ENCODE measurements around the gene ARHGEF12. TPM values are rescaled to one million over a fixed set of nuclear protein-coding genes. Genes with fewer than 3 reads are reported as not detected.

The ARHGEF12 gene
- total RNA-seq, 3 donors from 2014 or later, result 15.7 to 19.9 (median 18.7) TPM

DNA sequence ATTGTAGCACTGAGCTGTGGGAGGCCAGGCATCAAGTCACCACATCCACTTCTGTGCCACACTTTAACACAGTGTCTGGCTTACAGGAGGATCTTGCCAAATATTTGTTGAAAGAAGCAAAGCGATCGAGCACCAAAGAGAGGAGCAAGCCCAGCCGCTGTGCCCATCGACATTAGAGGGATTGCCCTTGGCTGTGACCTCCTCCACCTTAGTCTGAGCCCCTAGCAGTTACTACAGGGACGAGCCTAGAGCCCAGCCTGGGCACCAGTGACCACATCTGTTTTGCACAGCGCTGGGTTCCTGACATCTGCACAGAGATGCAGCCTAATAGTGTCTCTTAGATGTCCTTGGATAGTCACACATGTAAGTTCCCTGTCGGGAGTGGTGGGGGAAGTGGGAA lies 193.0 kb downstream of the ARHGEF12 start:
- peaks cover 31% of the 10 kb centered on the region for H3K27me3 Mint-ChIP-seq (ENCODE audit: low read depth)
- no peaks in the 10 kb centered on the region for H3K9me3 Mint-ChIP-seq
- no peak overlapping the region for H3K4me3 Mint-ChIP-seq
- DNase-seq (no peak), ATAC-seq (no peak)
- H3K4me1 Mint-ChIP-seq (ENCODE audit: low read depth), result no peaks in the 10 kb centered on the region
- H3K36me3 Mint-ChIP-seq (ENCODE audit: insufficient read depth), result no peaks in the 10 kb centered on the region

DNA sequence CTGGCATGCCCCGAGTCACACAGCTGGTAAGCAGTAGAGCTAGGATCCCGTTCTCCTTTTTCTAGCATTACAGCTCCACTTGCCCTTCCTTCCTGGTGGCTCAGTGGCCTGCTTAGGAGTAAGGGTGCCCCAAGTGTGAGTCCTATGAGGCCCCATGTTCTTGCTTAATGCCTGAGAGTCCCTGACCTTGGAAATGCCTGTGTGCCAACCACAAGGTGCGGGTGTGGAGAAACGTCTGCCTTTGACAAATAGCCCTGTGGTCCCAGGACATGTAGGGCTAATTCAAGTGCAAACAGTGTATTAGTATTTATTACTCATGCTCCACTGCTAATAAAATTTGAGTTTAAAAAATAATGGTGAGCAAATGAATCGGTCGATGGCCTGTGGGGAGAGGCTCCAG lies 193.7 kb downstream of the ARHGEF12 start:
- no peak overlapping the region for H3K4me3 Mint-ChIP-seq
- ATAC-seq, result no peak
- H3K36me3 Mint-ChIP-seq (ENCODE audit: insufficient read depth), result no peaks in the 10 kb centered on the region
- no peak for DNase-seq
- no peaks in the 10 kb centered on the region for H3K9me3 Mint-ChIP-seq
- peaks cover 30% of the 10 kb centered on the region for H3K27me3 Mint-ChIP-seq (ENCODE audit: low read depth)
- H3K4me1 Mint-ChIP-seq (ENCODE audit: low read depth), result no peaks in the 10 kb centered on the region

DNA sequence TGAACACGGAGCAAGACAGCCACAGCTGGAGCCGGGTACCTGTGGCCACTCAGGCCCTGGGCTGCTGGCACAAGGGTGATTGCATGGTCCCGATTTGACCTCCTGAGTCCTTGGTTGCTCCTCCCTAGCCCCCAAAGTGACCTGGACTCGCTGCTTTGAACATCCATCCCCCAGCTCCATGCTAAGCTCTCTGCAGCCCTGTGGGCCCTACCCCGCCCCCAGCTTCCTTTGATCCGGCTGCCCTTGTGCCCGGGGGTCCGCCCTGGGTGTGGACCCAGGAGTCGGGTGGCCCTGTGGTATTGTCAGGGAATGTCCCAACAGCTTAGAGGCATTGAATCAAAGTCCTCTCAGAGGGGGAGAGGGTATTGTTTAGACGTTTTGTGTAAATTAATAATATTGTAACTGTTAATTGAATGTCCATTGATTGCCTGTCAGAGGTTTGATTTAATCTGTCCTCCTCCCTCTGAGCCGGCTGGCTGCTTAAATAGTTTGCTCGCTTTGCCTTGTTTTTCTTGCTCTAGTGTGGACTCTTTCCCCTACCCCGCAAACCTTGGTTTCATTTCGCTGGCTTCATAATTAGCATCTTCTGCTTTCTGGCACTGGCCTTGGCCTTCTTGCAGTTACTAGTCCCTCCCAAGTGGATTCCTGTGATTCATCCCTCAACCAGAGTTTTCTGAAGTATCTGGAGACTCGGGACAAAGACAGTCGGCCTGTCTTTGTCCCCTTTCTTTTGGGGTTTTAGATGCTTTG lies 196.0 kb downstream of the ARHGEF12 start:
- H3K36me3 Mint-ChIP-seq (ENCODE audit: insufficient read depth), result no peaks in the 10 kb centered on the region

DNA sequence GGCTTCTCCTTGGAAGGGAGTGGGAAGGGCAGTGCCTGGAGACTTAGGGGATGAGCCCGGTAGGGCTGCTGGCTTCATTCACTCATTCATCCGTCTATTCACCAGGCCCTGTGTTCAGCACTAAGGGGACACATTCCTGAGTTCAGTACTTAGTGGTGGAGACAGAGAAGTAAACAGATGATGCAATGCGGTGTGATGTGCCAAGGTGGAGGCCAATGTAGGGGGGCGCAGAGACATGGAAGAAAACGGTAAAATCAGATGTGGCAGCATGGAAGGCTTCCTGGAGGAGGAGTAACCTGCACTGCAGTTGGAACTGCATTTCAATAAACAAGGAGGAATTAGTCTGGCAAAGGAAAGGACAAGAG lies 196.6 kb downstream of the ARHGEF12 start:
- no peaks in the 10 kb centered on the region for H3K9me3 Mint-ChIP-seq
- no peaks in the 10 kb centered on the region for H3K36me3 Mint-ChIP-seq (ENCODE audit: insufficient read depth)
- peaks cover 25% of the 10 kb centered on the region for H3K27me3 Mint-ChIP-seq (ENCODE audit: low read depth)
- DNase-seq (no peak), ATAC-seq (no peak)
- H3K4me3 Mint-ChIP-seq, result no peak overlapping the region
- H3K4me1 Mint-ChIP-seq (ENCODE audit: low read depth), result no peaks in the 10 kb centered on the region

More for the DNA sequence above, 196.0 kb downstream of the ARHGEF12 start:
- ATAC-seq (no peak), DNase-seq (no peak)
- peaks cover 25% of the 10 kb centered on the region for H3K27me3 Mint-ChIP-seq (ENCODE audit: low read depth)
- H3K4me3 Mint-ChIP-seq, result no peak overlapping the region
- no peaks in the 10 kb centered on the region for H3K4me1 Mint-ChIP-seq (ENCODE audit: low read depth)
- H3K9me3 Mint-ChIP-seq, result no peaks in the 10 kb centered on the region

DNA sequence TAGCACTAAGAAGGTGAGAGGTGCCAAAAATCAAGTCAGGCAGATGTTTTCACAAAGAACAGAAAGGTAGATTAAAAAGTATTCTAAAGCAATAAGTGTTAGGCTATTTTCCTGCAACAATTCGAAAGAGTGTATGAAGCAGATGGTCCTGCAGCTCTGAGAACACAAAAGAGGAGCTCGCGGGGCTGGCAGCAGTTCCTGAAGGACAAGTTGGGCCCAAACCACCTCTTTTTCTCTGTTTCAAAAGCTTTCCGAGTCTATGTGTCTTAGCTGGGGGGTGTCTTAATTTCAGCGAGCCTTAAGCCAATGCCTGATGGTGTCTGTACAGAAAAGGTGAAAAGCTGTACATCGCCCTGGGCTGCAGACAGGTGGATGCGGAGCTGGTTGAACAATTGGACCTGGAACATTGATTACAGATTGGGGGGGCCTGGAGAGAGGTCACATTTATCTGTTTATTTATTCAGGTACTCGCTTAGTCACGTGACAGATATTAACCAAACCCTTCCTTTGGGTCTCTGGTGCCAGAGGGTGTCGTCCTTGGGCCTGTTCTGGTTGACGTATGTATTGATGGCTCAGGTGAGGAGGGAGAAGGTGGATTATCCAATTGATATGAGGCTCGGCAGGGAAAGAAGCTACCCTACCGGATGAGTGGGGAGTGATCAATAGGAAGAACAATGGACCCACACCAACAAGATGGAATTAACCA lies 200.0 kb downstream of the ARHGEF12 start:
- DNase-seq (no peak), ATAC-seq (no peak)
- H3K27me3 Mint-ChIP-seq (ENCODE audit: low read depth), result peaks cover 16% of the 10 kb centered on the region
- no peaks in the 10 kb centered on the region for H3K36me3 Mint-ChIP-seq (ENCODE audit: insufficient read depth)
- H3K9me3 Mint-ChIP-seq, result no peaks in the 10 kb centered on the region
- H3K4me3 Mint-ChIP-seq, result no peak overlapping the region
- no peaks in the 10 kb centered on the region for H3K4me1 Mint-ChIP-seq (ENCODE audit: low read depth)

DNA sequence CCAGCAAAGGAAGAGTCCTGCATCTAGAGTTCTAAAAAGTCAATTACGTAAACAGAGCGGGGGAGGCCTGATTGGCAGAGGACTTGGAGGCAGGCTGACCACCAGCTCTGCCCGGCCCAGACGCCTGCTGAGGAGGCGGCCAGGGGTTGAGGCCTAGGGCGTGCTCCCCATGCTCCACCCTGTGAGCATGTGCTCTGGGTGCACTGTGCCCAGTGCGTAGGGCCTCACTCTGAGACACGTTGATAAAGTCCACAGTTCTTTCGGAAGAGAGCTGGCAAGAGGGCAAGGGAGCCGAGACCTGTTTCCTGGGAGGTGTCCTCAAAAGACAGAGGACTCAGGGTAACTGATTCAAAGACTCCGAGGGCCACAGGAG lies 200.6 kb downstream of the ARHGEF12 start:
- ATAC-seq (no peak), DNase-seq (no peak)
- H3K27me3 Mint-ChIP-seq (ENCODE audit: low read depth), result peaks cover 16% of the 10 kb centered on the region
- no peaks in the 10 kb centered on the region for H3K4me1 Mint-ChIP-seq (ENCODE audit: low read depth)
- no peaks in the 10 kb centered on the region for H3K9me3 Mint-ChIP-seq
- H3K4me3 Mint-ChIP-seq, result no peak overlapping the region
- no peaks in the 10 kb centered on the region for H3K36me3 Mint-ChIP-seq (ENCODE audit: insufficient read depth)

DNA sequence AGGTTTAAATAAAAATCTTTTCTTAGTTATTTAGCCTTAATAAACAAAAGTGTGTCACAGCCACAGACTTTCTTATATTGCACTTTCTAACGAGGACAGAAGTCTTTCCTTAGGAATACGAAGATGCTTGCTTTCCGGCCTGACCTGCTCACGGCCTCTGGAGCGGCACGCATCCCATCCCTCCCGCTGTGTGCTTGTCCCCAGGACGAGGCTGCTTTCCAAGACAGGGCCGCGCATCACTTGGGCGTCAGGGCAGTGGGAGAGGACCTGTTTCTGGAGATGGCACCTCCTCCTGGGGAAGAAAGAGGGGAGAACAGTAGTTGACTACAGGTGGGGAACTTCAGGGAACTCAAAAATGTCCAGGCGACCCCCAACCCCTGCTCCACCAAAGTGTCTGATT lies 201.8 kb downstream of the ARHGEF12 start:
- Mint-ChIP-seq H3K4me3 (no peak overlapping the region), H3K27me3 (ENCODE audit: low read depth) (peaks cover 14% of the 10 kb centered on the region), H3K9me3 (no peaks in the 10 kb centered on the region), H3K4me1 (ENCODE audit: low read depth) (no peaks in the 10 kb centered on the region), H3K36me3 (ENCODE audit: insufficient read depth) (no peaks in the 10 kb centered on the region)
- ATAC-seq, result no peak
- no peak for DNase-seq

DNA sequence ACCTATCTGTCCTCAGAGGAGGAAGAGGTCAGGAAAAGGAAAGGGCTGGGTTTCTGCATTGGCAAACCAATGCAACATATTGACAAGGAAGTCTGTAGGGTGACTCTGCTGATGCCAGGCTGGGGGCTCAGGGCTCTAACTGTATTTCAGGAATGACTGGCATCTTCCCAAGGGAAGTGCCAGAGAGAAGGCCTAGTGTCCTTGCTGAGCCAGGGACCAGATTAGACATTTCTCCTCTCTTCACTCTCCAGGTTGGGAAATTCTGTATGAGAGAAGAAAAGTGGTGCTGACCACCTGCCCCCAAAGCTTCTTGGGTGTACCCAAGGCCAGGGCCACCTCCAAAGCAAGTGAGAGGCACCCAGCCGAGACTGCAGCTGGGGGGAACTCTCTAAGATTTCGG lies 202.5 kb downstream of the ARHGEF12 start:
- no peak for DNase-seq
- no peak for ATAC-seq
- Mint-ChIP-seq H3K4me1 (ENCODE audit: low read depth) (no peaks in the 10 kb centered on the region), H3K27me3 (ENCODE audit: low read depth) (peaks cover 12% of the 10 kb centered on the region), H3K4me3 (no peak overlapping the region), H3K9me3 (no peaks in the 10 kb centered on the region), H3K36me3 (ENCODE audit: insufficient read depth) (no peaks in the 10 kb centered on the region)

Other genes with a start within 250 kb of the ARHGEF12 start
- gene TRIM29, start 198.3 kb upstream of the ARHGEF12 start, total RNA-seq, result not detected
- 1 to 10 TPM; 5.0 to 5.8 (median 5.3) TPM for gene OAF, start 125.4 kb upstream of the ARHGEF12 start, total RNA-seq
- not detected for gene POU2F3, start 96.3 kb upstream of the ARHGEF12 start, total RNA-seq
- gene TLCD5, start 11.1 kb upstream of the ARHGEF12 start, total RNA-seq, result under 1 TPM; 0.23 to 0.43 (median 0.26) TPM
- gene GRIK4, start 175.3 kb downstream of the ARHGEF12 start, total RNA-seq, result under 1 TPM; 0.05 to 0.30 (median 0.11) TPM